HG03280 (cell line): ENCODE measurements around the gene PRTFDC1.

Source experiments
- ATAC-seq: cut with Tn5 transposase; IDR thresholded peaks from one replicate; pipeline ENCODE4 v1.9.1; 2021; ENCODE audit warnings: mild to moderate bottlenecking, moderate library complexity; ENCODE audit not compliant: unreplicated experiment

Gene PRTFDC1

GRCh38 chr10:24804956-24805355 lies 147.4 kb downstream of the PRTFDC1 start:
- ATAC-seq: no peak

- ATAC-seq: no peak
Measured at GRCh38 chr10:24804392-24804791, 148.0 kb downstream of the PRTFDC1 start.

DNA sequence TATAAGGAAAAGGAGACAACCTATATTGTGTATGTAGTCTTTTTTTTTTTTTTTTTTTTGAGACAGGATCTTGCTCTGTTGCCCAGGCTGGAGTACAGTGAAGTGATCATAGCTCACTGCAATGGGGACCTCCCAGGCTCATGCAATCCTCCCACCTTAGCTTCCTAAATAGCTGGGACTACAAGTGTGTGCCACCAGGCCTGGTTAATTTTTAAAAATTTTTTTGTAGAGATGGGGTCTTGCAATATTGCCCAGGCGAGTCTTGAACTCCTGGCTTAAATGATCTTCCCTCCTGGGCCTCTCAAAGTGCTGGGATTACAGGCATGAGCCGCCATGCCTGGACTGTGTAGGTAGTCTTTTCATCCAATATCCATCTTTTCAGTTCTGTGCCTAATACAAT lies 150.0 kb downstream of the PRTFDC1 start:
- ATAC-seq: no peak

GRCh38 chr10:24800861-24801260 lies 151.5 kb downstream of the PRTFDC1 start:
- ATAC-seq: no peak
